Ectodermal cell (in vitro differentiated cells): ENCODE results near the gene SAMD13. TPM values are rescaled to one million over a fixed set of nuclear protein-coding genes. Genes with fewer than 3 reads are reported as not detected.
A peak's percentile ranks its signal among the peaks of the same experiment; 100 is the strongest.

ENCODE experiments used
- H3K27ac ChIP-seq: 2 replicates; pipeline ENCODE4 v1.7.0; 2013; ENCODE audit warnings: mild to moderate bottlenecking, low read depth, low read length; ENCODE audit not compliant: insufficient read depth, poor library complexity, severe bottlenecking
- H3K27me3 ChIP-seq: 2 replicates; pipeline ENCODE4 v1.7.0; 2013; ENCODE audit warnings: mild to moderate bottlenecking, low read length; ENCODE audit not compliant: insufficient read depth, control insufficient read depth, poor library complexity, severe bottlenecking
- H3K36me3 ChIP-seq: one replicate; pipeline ENCODE4 v1.7.0; 2013; ENCODE audit warnings: low read length; ENCODE audit not compliant: control insufficient read depth, insufficient read depth
- H3K4me1 ChIP-seq: one replicate; pipeline ENCODE4 v1.7.0; 2013; ENCODE audit warnings: low read length; ENCODE audit not compliant: control insufficient read depth, insufficient read depth
- H3K4me3 ChIP-seq: 2 replicates; pipeline ENCODE4 v1.7.0; 2013; ENCODE audit warnings: low read depth, low read length, control low read depth; ENCODE audit not compliant: insufficient read depth
- H3K9me3 ChIP-seq: 2 replicates; pipeline ENCODE4 v1.7.0; 2013; ENCODE audit warnings: mild to moderate bottlenecking, low read length, moderate library complexity; ENCODE audit not compliant: control insufficient read depth
- WGBS, 2 experiments: methylation state at CpG; one replicate each; pipeline ENCODE4 v1.1.7; 2013; ENCODE audit warnings: missing lambda C conversion rate in 2 of 2; 5-methylcytosine and 5-hydroxymethylcytosine counted together
- polyA plus RNA-seq, 4 experiments: library from polyadenylated mRNA; stranded (reverse); fragments of 50-300 nt; gene quantifications; one replicate each; pipeline ENCODE4 v1.2.3, GENCODE V29; 2013

The SAMD13 gene, protein sequence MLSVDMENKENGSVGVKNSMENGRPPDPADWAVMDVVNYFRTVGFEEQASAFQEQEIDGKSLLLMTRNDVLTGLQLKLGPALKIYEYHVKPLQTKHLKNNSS
- polyA plus RNA-seq (2013, experiment 1 of 4) = 6.1 TPM
- 4.7 TPM for polyA plus RNA-seq (2013, experiment 2 of 4)
- 6.0 TPM for polyA plus RNA-seq (2013, experiment 3 of 4)
- polyA plus RNA-seq (2013, experiment 4 of 4) = 6.6 TPM

DNA sequence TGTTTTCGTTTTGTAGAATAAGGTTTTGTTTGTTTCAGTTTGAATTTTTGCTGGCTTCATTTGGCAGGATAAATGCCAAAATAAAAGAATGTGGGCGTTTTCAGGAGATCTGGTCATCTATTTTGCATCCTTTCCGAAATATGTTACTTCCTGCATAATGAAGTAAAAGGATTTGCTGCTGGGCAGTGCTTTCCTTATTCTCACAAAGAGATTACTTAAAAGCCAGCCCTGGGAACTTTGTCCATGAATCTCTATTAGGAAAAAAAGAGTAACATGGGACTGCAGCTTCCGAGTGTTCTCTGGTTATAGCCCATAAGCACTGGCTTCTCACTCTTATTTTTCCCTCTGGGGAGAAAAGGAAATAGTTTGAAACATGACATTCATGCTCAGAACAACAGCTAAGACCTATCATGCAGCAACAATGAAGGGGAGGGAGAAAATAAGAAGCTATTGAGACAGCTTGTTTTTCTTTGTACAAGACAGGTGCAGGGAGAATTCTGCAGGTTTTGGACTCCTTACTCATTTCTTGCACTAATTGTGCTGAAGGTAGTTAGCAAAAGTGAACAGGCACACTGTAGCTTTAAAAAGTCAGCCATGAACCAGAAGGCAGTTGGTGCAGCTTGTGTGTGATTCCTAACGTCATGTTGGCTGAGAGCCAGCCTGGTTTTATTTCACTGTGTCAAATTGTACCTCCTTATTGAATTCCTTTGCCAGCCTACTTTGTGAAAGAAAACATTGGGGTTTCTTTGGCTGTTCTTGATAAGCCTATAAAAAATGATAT lies at the start of gene SAMD13:
TSS of gene SAMD13 (plus strand) at position 705 of the 781 bp plus-strand sequence. CDS start 1,527 bp downstream, outside the sequence.
- Histone ChIP-seq H3K27ac (peak within 1 kb of the TSS; percentile 22), H3K4me3 (peak within 1 kb of the TSS; percentile 1), H3K36me3 (no peaks in the 10 kb centered on the region)

DNA sequence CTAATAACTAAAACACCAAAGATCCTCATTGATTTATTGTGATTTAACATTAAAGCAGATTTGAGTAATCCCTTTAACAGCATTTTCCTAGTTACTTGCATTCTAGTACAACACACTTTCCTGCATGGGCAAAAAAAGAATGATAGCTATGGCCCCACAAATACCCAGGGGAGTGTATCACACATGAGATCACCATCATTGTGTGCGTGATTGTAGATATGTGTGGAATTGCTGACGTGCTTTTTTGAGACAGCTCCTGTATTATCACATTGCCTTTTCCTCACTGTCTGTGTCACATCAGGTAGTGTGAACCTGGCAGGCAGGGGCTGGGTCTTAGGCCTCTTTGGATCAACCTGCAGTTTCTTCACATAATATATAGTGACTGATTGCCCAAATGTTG lies 48.5 kb upstream of the SAMD13 start:
- no peak overlapping the region for H3K27ac ChIP-seq
- no peaks in the 10 kb centered on the region for H3K9me3 ChIP-seq
- H3K27me3 ChIP-seq = no peaks in the 10 kb centered on the region
- no peak overlapping the region for H3K4me3 ChIP-seq
- H3K36me3 ChIP-seq = no peaks in the 10 kb centered on the region
- 90 to 96% methylated on average over 2 of the region's 2 CpGs for WGBS, 2 experiments
- H3K4me1 ChIP-seq = no peaks in the 10 kb centered on the region

More for the DNA sequence above, at the start of gene SAMD13:
- Histone ChIP-seq H3K27me3 (no peaks in the 10 kb centered on the region), H3K4me1 (peaks cover 40% of the 10 kb centered on the region), H3K9me3 (no peaks in the 10 kb centered on the region)
- 67 to 69% methylated on average over 5 of the region's 5 CpGs for WGBS, 2 experiments

DNA sequence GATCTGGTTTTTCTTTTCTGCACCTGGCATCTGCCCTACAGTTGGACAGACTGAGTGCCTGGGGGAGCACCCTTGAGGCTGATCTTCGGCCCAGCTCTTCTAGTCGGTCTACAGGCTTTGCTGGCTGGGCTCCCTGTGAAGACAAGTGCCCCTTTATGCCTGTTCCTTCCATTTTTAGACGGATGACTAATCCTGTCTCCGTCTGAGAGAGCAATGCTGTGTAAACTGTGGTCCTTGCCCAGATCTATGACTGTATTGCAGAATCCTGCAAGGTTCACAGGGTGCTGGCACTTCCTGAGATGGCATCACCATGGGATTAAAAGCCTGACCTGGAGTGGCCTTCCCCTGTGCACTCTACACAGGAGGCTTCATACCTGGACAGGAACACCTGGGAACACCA lies 47.6 kb upstream of the SAMD13 start:
- no peak overlapping the region for H3K27ac ChIP-seq
- H3K4me3 ChIP-seq = no peak overlapping the region
- H3K27me3 ChIP-seq = no peaks in the 10 kb centered on the region
- no peaks in the 10 kb centered on the region for H3K4me1 ChIP-seq
- H3K36me3 ChIP-seq = no peaks in the 10 kb centered on the region
- 88 to 90% methylated on average over 4 of the region's 4 CpGs for WGBS, 2 experiments
- no peaks in the 10 kb centered on the region for H3K9me3 ChIP-seq

DNA sequence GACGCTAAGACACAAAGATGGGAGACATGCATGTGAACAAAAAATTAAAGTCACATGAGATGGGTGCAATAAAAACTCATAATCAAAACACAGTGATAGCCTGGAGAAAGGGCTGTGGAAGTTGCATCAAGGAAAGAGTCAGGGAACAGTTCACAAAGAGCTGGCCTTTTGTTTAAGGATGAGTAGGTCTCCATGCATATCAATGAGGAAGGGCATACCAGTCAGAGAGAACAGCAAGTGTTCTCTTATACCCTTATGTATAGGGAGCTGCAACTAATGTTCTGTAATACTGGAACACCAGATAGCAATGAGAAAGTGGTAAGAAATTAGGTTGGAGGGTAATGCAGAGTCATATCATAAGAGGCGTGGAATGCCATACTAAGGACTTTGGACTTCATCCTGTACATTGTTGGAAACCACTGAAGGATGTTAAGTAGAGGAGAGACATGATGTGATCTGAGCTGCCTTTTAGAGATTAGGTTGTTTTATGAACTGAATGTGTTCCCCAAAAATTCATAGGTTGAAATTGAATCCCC lies 46.7 kb upstream of the SAMD13 start:
- Histone ChIP-seq H3K4me1 (no peaks in the 10 kb centered on the region), H3K4me3 (no peak overlapping the region), H3K27ac (no peak overlapping the region), H3K9me3 (no peaks in the 10 kb centered on the region), H3K36me3 (no peaks in the 10 kb centered on the region), H3K27me3 (no peaks in the 10 kb centered on the region)
- WGBS, 2 experiments = 89 to 98% methylated on average over 1 to 2 of the region's 2 CpGs

DNA sequence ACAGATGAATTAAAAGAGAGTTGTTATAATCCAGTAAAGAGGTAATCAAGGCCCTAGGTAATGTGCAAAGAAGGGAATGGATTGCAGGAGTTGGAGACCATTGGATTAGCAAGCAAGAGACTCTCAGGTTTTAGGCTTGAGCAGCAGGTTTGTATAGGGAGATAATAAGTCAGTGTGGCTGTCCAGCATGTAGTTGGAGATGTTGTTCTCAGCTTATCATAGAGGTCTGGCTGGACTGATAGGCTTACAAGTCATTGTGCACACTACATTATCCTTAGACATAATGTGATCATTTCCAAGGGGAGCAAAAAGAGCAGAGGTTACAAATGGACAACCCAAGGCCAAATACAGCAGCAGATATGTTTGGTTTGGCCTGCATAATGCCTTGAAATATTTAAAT lies 45.9 kb upstream of the SAMD13 start:
- H3K4me3 ChIP-seq = no peak overlapping the region

DNA sequence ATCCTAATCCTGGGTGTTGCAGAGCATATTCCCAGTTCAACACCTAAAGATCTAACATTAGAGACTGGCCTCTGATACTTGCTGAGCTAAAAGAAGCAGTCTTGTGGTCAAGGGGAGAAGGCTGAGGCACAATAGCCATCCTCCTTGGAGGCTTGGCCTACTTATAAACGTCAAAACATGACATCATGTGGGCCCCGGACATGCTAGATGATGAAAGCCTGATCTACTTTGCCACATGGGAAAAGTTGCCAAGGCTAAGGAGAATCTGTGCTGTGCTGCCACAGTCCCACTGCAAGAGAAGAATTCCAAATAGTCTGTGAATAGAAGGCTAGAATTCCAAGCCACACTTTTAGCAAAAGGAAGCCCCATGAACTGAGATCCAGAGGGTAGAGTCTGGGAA lies 43.9 kb upstream of the SAMD13 start:
- no peaks in the 10 kb centered on the region for H3K36me3 ChIP-seq
- H3K27me3 ChIP-seq = no peaks in the 10 kb centered on the region
- no peaks in the 10 kb centered on the region for H3K9me3 ChIP-seq
- no peak overlapping the region for H3K4me3 ChIP-seq
- H3K4me1 ChIP-seq = no peaks in the 10 kb centered on the region
- no peak overlapping the region for H3K27ac ChIP-seq
- WGBS, 2 experiments = 90 to 93% methylated on average over 2 of the region's 2 CpGs

More for the DNA sequence above, 45.9 kb upstream of the SAMD13 start:
- H3K27ac ChIP-seq = no peak overlapping the region
- H3K36me3 ChIP-seq = no peaks in the 10 kb centered on the region
- no peaks in the 10 kb centered on the region for H3K9me3 ChIP-seq
- H3K27me3 ChIP-seq = no peaks in the 10 kb centered on the region
- H3K4me1 ChIP-seq = no peaks in the 10 kb centered on the region

DNA sequence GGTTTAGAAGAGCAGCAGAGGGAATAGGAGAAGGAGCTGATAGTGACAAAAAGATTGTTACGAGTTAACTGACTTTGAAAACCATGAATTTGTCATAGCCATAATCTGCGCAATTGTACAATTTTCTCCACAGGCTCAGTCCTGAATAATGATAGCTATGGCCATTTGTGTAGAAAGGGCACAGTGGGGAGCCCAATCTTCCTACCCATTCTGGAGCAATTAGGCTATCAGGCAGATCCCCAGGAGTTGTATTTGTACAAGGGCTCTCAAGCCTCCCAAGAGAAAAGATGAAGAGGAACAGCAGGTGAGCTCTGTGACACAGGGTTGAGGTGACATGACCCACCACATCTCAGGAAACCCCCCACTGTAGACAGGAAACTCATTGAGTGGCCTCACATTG lies 42.1 kb upstream of the SAMD13 start:
- H3K36me3 ChIP-seq = no peaks in the 10 kb centered on the region
- no peaks in the 10 kb centered on the region for H3K27me3 ChIP-seq
- H3K4me3 ChIP-seq = no peak overlapping the region
- no peak overlapping the region for H3K27ac ChIP-seq
- WGBS, 2 experiments = 95 to 100% methylated on average over 2 of the region's 2 CpGs
- H3K4me1 ChIP-seq = no peaks in the 10 kb centered on the region
- no peaks in the 10 kb centered on the region for H3K9me3 ChIP-seq

DNA sequence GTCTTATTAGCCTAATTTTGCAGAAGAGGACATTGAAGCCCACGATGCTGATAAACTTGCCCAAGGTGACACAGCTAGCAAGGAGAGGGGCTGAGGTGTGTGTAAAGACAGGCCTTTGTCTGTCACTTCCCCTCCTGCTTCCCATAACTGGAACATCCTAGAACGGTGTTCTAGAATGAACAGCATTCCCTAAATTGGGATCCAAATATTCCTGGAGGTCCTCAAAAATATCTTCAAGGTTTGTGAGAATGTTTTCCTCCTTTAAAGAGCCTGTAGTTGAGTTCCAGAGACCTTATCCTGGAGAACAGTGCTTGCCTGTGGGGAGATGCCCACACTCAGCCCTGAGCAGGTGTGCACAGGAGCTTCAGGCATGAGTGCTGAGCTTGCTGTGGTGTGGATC lies 41.5 kb upstream of the SAMD13 start:
- H3K27ac ChIP-seq = no peak overlapping the region
- no peaks in the 10 kb centered on the region for H3K9me3 ChIP-seq
- no peak overlapping the region for H3K4me3 ChIP-seq
- WGBS, 2 experiments = 97% methylated on average over 2 of the region's 2 CpGs
- no peaks in the 10 kb centered on the region for H3K4me1 ChIP-seq
- H3K36me3 ChIP-seq = no peaks in the 10 kb centered on the region
- H3K27me3 ChIP-seq = no peaks in the 10 kb centered on the region

DNA sequence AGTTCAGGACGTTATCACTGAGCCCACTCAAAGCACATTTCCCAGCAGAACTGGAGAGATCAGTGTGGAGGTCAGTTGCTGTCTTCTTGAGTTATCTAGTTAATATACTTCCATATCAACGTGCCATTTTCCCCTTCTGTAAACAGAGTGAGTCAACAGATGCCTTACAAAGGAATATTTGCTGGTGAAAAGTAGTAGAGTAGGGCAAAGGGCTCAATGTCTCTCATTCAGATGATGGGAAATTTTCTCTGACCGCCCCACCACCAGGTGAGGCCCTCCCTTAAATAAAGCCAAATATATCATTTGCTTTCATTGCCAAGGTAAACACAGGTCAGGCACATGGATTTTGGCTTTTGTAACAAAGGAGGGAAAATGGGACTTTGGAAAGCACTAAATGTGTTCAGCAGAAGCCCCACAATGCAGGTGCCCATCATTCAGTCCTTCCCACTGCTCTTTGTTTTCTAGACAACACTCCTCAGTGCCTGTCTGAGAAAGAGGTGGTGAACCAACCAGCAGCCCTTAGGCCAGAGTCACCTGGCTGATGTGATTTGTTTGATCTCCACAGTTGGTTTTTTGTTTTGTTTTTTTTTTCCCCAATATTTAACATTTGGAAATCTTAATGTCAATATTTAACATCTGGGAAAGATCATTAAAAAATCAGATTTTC lies 40.5 kb upstream of the SAMD13 start:
- H3K9me3 ChIP-seq = no peaks in the 10 kb centered on the region
- H3K27me3 ChIP-seq = no peaks in the 10 kb centered on the region
- H3K27ac ChIP-seq = no peak overlapping the region
- WGBS, 2 experiments = 88 to 90% methylated on average over 3 of the region's 3 CpGs
- no peak overlapping the region for H3K4me3 ChIP-seq
- H3K36me3 ChIP-seq = no peaks in the 10 kb centered on the region
- no peaks in the 10 kb centered on the region for H3K4me1 ChIP-seq

DNA sequence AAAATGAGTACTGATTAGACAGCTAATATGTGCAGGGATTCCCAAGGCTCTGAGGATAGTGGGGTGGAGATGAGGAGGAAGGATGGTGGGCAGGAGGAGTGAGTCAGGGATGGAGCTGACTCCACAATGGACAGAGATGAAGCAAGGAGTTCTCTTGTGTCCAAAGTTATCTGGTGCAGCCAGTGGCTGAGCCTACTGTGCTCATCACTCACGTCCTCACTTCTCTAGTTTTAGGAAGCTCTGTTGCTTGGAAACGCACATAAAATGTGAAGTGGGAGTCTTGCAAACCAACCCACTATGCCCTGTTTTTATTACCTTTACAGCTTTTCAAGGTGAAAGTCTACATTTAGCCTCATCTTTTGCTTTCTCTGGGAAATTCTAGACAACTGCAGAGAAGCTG lies 36.5 kb upstream of the SAMD13 start:
- H3K27ac ChIP-seq = no peak overlapping the region
- H3K36me3 ChIP-seq = no peaks in the 10 kb centered on the region
- no peak overlapping the region for H3K4me3 ChIP-seq
- H3K4me1 ChIP-seq = no peaks in the 10 kb centered on the region
- no peaks in the 10 kb centered on the region for H3K27me3 ChIP-seq
- H3K9me3 ChIP-seq = no peaks in the 10 kb centered on the region
- WGBS, 2 experiments = 84 to 92% methylated on average over 2 of the region's 2 CpGs
